SK-N-SH (cell line): ENCODE results near the gene HOXA4.

ENCODE experiments used
- CTCF ChIP-seq: fragments of 200-600 bp; sonication (generic); IDR thresholded peaks from 2 replicates; pipeline ENCODE4 v1.6.1; 2017; ENCODE audit warnings: antibody characterized with exemption, mild to moderate bottlenecking, moderate library complexity
- EP300 ChIP-seq, 2 experiments: IDR thresholded peaks; 2 replicates each; pipeline versions ENCODE4 v1.4.0 to v1.6.1; 2012; ENCODE audit warnings: borderline replicate concordance in 1 of 2, low read depth in 1 of 2, low read length in 1 of 2
- RXRA ChIP-seq: IDR thresholded peaks from 2 replicates; pipeline ENCODE4 v1.4.0; 2012; ENCODE audit warnings: low read depth, mild to moderate bottlenecking, borderline replicate concordance
- TAF1 ChIP-seq: IDR thresholded peaks from 2 replicates; pipeline ENCODE4 v1.6.1; 2012; ENCODE audit warnings: low read depth, mild to moderate bottlenecking, low read length, moderate library complexity, borderline replicate concordance
- TCF12 ChIP-seq: IDR thresholded peaks from 2 replicates; pipeline ENCODE4 v1.4.0; 2012
- TEAD4 ChIP-seq: IDR thresholded peaks from 2 replicates; pipeline ENCODE4 v1.4.0; 2012; ENCODE audit warnings: mild to moderate bottlenecking, borderline replicate concordance; ENCODE audit not compliant: insufficient read depth
- TF ChIP-seq, protein P1 (sequence below): IDR thresholded peaks from 2 replicates; pipeline ENCODE4 v1.4.0; 2012; ENCODE audit warnings: low read depth

DNA sequence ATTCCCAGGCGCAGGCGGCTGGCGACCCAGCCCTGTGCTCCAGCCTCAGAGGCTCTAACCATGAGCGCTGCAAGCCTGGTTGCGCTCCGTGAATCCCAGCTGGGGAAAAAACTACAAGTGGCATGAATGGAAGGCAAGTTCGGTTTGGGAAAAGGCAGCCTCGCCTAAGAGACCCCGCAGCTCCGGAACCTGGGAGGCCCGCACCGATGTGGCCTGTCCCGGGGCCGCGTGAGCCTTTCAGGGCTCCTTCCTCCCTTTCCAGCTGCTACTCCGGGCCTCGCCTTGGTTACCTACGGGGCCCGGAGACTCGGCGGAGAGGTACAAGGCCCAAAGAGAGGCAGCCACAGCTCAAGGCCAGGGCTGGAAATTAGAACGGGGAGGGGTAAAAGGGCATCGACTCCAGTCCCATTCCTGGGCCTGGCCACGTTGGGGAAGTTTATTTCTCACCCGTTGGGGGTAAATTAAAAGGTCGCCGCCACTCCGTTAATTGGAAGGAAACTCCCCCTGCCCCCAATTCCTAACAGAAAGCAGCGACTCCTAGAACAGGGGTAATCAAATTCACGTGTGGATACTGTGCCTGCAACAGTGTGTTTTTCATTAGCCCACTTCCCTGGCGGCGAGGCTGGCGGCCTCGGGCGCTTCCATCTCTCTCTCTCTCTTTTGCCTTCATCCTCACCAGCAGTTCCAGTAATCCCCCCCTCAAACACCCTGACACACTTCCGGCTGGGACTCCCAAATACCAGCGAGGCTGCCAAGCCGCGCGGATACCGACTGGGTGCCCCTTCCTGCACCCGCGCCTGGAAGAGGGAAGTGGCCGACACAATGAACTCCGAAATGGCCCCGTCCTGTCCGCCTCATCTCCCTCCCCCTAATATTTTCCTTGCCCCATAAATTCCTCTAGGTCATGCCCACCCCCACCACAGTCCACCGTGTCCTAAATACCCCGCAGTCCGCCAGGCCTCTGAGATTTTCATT lies 36.3 kb upstream of the HOXA4 start:
- no peak for TF ChIP-seq CTCF
- no peak for TF ChIP-seq TCF12
- no peak for TF ChIP-seq TAF1
- TF ChIP-seq EP300 (IDR thresholded peaks at IDR 0.05; ENCODE audit: borderline replicate concordance in 1 of 2, low read depth in 1 of 2, low read length in 1 of 2): no peak
- TF ChIP-seq, protein P1, sequence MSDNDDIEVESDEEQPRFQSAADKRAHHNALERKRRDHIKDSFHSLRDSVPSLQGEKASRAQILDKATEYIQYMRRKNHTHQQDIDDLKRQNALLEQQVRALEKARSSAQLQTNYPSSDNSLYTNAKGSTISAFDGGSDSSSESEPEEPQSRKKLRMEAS: no peak
- TF ChIP-seq TEAD4: no peak
- no peak for TF ChIP-seq RXRA
